PFSK-1 (cell line): ENCODE data around the gene ATG4A.

Experiments used
- POLR2AphosphoS5 ChIP-seq: IDR thresholded peaks from 2 replicates; pipeline ENCODE4 v1.6.1; 2012; ENCODE audit warnings: low read depth, mild to moderate bottlenecking, control low read depth, low read length, moderate library complexity
- REST ChIP-seq, 2 experiments: IDR thresholded peaks; 2 replicates each; pipeline versions ENCODE4 v1.6.1 to v1.8.0; 2011 to 2012; ENCODE audit warnings: low read depth in 2 of 2, low read length in 2 of 2, control low read depth in 1 of 2, inconsistent platforms in 1 of 2, mild to moderate bottlenecking in 1 of 2, moderate library complexity in 1 of 2; ENCODE audit not compliant: insufficient read depth in 1 of 2
- SIN3A ChIP-seq: IDR thresholded peaks from 2 replicates; pipeline ENCODE4 v1.6.1; 2012; ENCODE audit warnings: mild to moderate bottlenecking, low read length, moderate library complexity, borderline replicate concordance; ENCODE audit not compliant: insufficient read depth
- TAF1 ChIP-seq: IDR thresholded peaks from 2 replicates; pipeline ENCODE4 v1.6.1; 2012; ENCODE audit warnings: low read length, control low read depth, borderline replicate concordance; ENCODE audit not compliant: insufficient read depth

- TF ChIP-seq POLR2AphosphoS5 (no peak), TAF1 (no peak), REST (IDR thresholded peaks at IDR 0.05; ENCODE audit: insufficient read depth in 1 of 2, low read depth in 2 of 2, low read length in 2 of 2) (no peak), SIN3A (no peak)
These were observed 23.0 kb downstream of the ATG4A start for GRCh38 chrX:108114541-108114940.
